Measurements from ENCODE around the gene KIF25.

KIF25 gene

DNA sequence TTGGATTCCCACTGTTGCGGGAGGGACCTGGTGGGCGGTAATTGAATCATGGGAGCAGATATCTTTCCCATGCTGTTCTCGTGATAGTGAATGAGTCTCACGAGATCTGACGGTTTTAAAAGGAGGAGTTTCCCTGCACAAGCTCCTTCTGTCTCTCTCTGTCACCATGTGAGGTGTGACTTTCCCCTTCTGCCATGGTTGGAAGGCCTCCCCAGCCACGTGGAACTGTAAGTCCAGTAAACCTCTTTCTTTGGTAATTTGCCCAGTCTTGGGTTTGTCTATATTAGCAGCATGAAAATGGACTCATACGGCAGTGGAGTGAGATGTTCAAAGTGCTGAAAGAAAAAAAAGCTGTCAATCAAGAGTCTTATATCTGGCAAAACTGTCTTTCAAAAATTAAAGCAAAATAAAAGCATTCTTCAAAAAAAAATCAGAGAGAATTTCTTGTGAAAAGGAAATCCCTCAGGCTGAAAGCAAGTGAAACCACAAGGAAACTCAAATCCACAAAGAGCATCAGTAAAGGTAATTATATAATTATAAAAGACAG lies 15.5 kb upstream of the KIF25 start:
- TF ChIP-seq, protein P1, sequence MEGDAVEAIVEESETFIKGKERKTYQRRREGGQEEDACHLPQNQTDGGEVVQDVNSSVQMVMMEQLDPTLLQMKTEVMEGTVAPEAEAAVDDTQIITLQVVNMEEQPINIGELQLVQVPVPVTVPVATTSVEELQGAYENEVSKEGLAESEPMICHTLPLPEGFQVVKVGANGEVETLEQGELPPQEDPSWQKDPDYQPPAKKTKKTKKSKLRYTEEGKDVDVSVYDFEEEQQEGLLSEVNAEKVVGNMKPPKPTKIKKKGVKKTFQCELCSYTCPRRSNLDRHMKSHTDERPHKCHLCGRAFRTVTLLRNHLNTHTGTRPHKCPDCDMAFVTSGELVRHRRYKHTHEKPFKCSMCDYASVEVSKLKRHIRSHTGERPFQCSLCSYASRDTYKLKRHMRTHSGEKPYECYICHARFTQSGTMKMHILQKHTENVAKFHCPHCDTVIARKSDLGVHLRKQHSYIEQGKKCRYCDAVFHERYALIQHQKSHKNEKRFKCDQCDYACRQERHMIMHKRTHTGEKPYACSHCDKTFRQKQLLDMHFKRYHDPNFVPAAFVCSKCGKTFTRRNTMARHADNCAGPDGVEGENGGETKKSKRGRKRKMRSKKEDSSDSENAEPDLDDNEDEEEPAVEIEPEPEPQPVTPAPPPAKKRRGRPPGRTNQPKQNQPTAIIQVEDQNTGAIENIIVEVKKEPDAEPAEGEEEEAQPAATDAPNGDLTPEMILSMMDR (conservative IDR thresholded peaks at IDR 0.05), result no peak
- no peak overlapping the region for H3K27ac ChIP-seq

DNA sequence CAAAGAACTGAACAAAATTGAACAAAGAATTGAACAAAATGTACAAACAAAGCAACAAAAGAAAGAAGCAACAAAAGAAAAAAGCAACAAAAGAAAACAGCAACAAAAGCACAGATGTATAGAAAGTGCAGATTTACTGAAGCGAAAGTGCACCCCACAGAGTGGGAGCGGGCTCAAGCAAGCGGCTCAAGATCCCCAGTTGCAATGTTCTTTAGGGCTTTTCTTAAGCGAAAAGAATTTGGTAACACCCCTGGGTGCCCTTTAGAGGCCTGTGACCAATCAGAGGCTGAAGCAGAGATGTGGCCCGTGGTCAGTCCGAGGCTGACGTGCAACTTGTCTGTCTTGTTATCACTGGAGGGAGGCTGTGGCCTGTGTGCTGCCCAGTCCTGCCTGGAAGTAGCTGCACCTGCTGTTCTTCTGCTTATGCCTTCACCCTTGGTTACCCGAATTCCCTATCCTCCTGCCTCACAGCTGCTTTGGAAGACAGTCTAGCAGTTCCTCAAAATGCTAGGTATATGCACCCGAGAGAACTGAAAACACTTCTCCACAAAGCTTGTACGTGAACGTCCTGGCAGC lies 13.2 kb upstream of the KIF25 start:
- TF ChIP-seq, protein P1 (conservative IDR thresholded peaks at IDR 0.05), result no peak
- H3K27ac ChIP-seq, result no peak overlapping the region

DNA sequence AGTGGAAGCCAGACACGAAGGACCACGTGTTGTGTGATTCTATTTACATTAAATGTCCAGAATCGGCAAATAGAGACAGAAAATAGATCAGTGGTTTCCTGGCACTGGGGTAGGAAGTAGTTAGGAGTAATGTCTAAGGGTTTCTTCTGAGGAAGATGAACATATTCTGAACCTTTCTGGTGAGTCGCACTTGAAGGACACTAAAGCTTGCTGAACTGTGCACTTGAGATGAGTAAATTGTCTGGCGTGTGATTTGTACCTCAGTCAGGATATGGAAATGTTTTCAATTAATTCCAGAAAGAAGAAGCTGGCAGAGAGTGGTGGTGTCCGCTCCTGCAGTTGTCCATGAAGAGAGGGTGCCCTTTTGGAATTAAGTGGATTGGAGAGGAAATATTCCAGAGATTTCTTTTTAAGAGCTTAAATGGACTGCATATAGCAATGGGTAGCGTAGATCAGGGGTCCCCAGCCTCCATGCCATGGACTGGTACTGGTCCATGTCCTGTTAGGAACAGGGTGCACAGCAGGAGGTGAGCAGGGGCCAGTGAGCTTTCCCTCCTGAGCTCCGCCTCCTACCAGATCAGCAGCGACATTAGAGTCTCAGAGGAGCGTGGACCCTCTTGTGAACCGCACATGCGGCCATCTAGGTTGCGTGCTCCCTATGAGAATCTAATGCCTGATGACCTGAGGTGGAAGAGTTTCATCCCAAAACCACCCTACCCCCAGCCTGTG lies 12.4 kb upstream of the KIF25 start:
- TF ChIP-seq, protein P1 (conservative IDR thresholded peaks at IDR 0.05), result no peak
- H3K27ac ChIP-seq, result no peak overlapping the region

DNA sequence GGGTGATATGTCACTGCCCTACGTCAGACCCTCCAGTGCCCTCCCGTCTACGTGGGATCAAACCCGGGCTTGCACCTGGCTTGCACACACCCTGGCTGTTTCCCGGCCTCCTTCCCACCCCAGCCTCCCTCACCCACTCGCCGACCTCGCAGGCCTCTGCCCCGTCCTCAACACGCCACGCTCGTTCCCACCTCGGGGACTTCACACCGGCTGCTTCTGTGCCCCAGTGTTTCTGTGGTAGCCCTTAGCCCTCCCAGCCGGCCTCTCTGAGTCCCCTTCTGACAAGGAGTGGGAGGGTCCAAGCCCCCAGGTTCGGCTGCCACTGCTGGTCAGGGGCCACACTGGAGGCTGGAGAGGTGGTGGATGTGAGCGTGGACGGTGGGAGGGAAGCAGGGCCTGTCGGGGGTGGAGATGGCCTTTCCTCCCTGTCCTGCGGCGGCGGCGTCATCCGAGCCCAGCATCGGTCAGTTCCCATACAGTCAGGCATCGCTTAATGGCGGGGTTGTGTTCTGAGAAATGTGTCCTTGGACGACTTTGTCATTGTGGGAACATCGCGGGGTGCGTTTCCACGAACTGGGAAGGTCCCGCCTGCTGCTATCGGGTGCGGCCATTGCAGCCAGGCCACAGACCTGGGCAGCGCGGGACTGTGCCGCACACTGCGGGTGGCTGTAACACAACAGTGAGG lies 11.4 kb upstream of the KIF25 start:
- H3K27ac ChIP-seq, result no peak overlapping the region
- TF ChIP-seq, protein P1 (conservative IDR thresholded peaks at IDR 0.05), result no peak

DNA sequence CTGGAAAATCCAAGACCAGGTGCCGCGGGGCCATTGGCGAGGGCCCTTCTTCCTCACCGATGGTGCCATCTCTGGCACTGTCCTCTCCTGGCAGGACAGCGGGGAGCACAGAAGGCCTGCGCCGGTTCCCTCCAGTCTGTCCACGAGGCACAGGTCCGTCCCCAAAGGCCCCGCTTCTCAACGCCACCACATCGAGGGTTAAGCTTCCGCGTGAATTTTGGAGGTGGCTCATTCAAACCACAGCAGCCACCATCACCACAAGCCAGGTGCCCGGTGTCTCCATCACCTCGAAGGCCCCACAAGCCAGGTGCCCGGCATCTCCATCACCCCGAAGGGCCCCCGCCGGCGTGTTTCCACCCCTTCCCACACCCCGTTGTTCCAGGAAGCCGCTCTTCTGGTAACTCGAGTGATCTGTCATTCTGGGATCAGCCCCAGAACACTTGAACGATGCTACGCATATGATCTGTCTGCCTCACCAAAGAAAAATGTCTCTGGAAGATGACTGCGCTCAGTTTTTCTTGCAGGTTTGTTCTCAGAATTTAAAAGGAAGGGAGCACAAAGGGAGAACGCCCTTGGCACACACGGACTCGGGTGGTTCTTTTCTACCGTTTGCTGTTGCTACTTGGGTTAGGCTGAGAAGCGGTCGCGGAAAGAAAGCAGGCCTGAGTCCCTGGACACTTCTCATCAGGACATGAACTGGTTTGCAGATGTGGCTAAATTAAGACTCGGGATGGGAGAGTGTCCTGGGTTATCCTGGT lies 9.9 kb upstream of the KIF25 start:
- no peak overlapping the region for H3K27ac ChIP-seq
- TF ChIP-seq, protein P1 (conservative IDR thresholded peaks at IDR 0.05), result no peak

DNA sequence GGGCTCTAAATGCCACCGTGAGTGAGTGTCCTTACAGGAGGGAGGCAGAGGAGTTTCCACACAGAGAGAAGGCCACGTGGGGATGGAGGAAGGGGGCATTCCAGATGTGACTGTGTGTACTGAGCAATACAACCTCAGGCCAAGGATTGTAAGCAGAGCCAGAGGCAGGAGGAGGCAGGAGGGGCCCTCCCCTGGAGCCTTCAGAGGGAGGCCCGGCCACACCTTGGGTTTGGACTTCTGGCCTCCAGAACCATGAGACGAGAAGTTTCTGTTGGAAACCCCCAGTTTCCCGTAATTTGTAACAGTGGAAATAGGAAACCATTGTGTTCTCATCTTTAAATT lies 9.3 kb upstream of the KIF25 start:
- TF ChIP-seq, protein P1 (conservative IDR thresholded peaks at IDR 0.05), result no peak
- H3K27ac ChIP-seq, result no peak overlapping the region

All from VCaP (cell line).